HG03520 (cell line): ENCODE data around the gene HJURP.

ENCODE experiments used
- ATAC-seq: cut with Tn5 transposase; IDR thresholded peaks from one replicate; pipeline ENCODE4 v1.9.1; 2021; ENCODE audit warnings: mild to moderate bottlenecking, moderate library complexity; ENCODE audit not compliant: unreplicated experiment

Gene HJURP

GRCh38 chr2:233848276-233848675, 6.1 kb downstream of the HJURP start:
- ATAC-seq, result no peak

- ATAC-seq, result no peak
These were observed 7.0 kb downstream of the HJURP start for GRCh38 chr2:233847248-233847898.

GRCh38 chr2:233846387-233847247, 7.7 kb downstream of the HJURP start:
- no peak for ATAC-seq

- no peak for ATAC-seq
These were observed 8.9 kb downstream of the HJURP start for GRCh38 chr2:233845301-233846060.

GRCh38 chr2:233844836-233845235, 9.5 kb downstream of the HJURP start:
- ATAC-seq, result no peak

- no peak for ATAC-seq
These were observed 10.1 kb downstream of the HJURP start for GRCh38 chr2:233844064-233844807.

- ATAC-seq, result no peak
These were observed 13.2 kb downstream of the HJURP start for GRCh38 chr2:233841183-233841582.

GRCh38 chr2:233840520-233840919, 13.8 kb downstream of the HJURP start:
- ATAC-seq, result no peak

GRCh38 chr2:233839447-233839820, 14.9 kb downstream of the HJURP start:
- no peak for ATAC-seq

GRCh38 chr2:233838726-233839446, 15.4 kb downstream of the HJURP start:
- no peak for ATAC-seq

GRCh38 chr2:233838251-233838650, 16.1 kb downstream of the HJURP start:
- no peak for ATAC-seq

- no peak for ATAC-seq
These were observed 16.6 kb downstream of the HJURP start for GRCh38 chr2:233837694-233838229.

- no peak for ATAC-seq
These were observed 18.0 kb downstream of the HJURP start for GRCh38 chr2:233836359-233836758.

GRCh38 chr2:233835230-233836186, 18.8 kb downstream of the HJURP start:
- no peak for ATAC-seq

- ATAC-seq, result no peak
These were observed 21.0 kb downstream of the HJURP start for GRCh38 chr2:233833345-233833744.

GRCh38 chr2:233832869-233833311, 21.4 kb downstream of the HJURP start:
- no peak for ATAC-seq

- ATAC-seq, result no peak
These were observed 21.9 kb downstream of the HJURP start for GRCh38 chr2:233832414-233832813.

- ATAC-seq, result no peak
These were observed 22.5 kb downstream of the HJURP start for GRCh38 chr2:233831861-233832260.
